ENCODE results near the gene TMEM135. TPM values are rescaled to one million over a fixed set of nuclear protein-coding genes. Genes with fewer than 3 reads are reported as not detected.
A peak's percentile ranks its signal among the peaks of the same experiment; 100 is the strongest.

TMEM135 gene
- total and polyA plus RNA-seq, 7 experiments from 2014 or later, result 3.4 to 26.8 (median 10.6) TPM

- DNase-seq (no peak), ATAC-seq (no peak)
- H3K4me3 Mint-ChIP-seq, result no peak overlapping the region
- ChIA-PET POLR2A (no interaction called here), CTCF (no interaction called here)
- Histone ChIP-seq H3K27ac (ENCODE audit: low read depth, low read length) (no peak overlapping the region), H3K27me3 (ENCODE audit: control insufficient read depth in 2 of 2, insufficient read depth in 2 of 2, low read length in 2 of 2) (no peaks in the 10 kb centered on the region), H3K36me3 (ENCODE audit: control insufficient read depth in 2 of 3, insufficient read depth in 3 of 3, low read length in 3 of 3) (peaks cover 0 to 4% (median 0%) of the 10 kb centered on the region in 3 experiments), H3K4me3 (ENCODE audit: low read length) (no peak overlapping the region), H3K9me3 (ENCODE audit: control insufficient read depth in 2 of 3, low read length in 3 of 3) (no peaks in the 10 kb centered on the region), H3K4me1 (ENCODE audit: control insufficient read depth in 2 of 2, insufficient read depth in 2 of 2, low read length in 2 of 2) (peaks cover 0 to 7% of the 10 kb centered on the region in 2 donors)
- H3K27ac Mint-ChIP-seq, result no peak overlapping the region
- intact Hi-C loops (cut with micrococcal nuclease), result no loop called here
- H3K9me3 Mint-ChIP-seq, result peaks cover 2 to 36% (median 6%) of the 10 kb centered on the region in 11 donors
- no peaks in the 10 kb centered on the region for H3K27me3 Mint-ChIP-seq
- H3K4me1 Mint-ChIP-seq, result peaks cover 0 to 11% (median 4%) of the 10 kb centered on the region in 7 donors
- H3K36me3 Mint-ChIP-seq, result peaks cover 12 to 62% (median 51%) of the 10 kb centered on the region in 5 donors
These were observed 137.1 kb downstream of the TMEM135 start for GRCh38 chr11:87174870-87175269.

- Mint-ChIP-seq H3K27ac (no peak overlapping the region), H3K4me1 (peaks cover 0 to 13% (median 5%) of the 10 kb centered on the region in 7 donors), H3K9me3 (peaks cover 0 to 30% (median 4%) of the 10 kb centered on the region in 11 donors), H3K27me3 (no peaks in the 10 kb centered on the region), H3K4me3 (no peak overlapping the region), H3K36me3 (peaks cover 18 to 65% (median 49%) of the 10 kb centered on the region in 5 donors)
- Histone ChIP-seq H3K4me1 (ENCODE audit: control insufficient read depth in 2 of 2, insufficient read depth in 2 of 2, low read length in 2 of 2) (peaks cover 0 to 7% of the 10 kb centered on the region in 2 donors), H3K4me3 (ENCODE audit: low read length) (no peak overlapping the region), H3K27me3 (ENCODE audit: control insufficient read depth in 2 of 2, insufficient read depth in 2 of 2, low read length in 2 of 2) (no peaks in the 10 kb centered on the region), H3K27ac (ENCODE audit: low read depth, low read length) (no peak overlapping the region), H3K9me3 (ENCODE audit: control insufficient read depth in 2 of 3, low read length in 3 of 3) (no peaks in the 10 kb centered on the region), H3K36me3 (ENCODE audit: control insufficient read depth in 2 of 3, insufficient read depth in 3 of 3, low read length in 3 of 3) (peaks cover 0 to 4% (median 0%) of the 10 kb centered on the region in 3 experiments)
- ATAC-seq (no peak), DNase-seq (no peak)
- POLR2A ChIA-PET, result no interaction called here
- CTCF ChIA-PET, result no interaction called here
- intact Hi-C loops (cut with micrococcal nuclease), result no loop called here
These were observed 138.3 kb downstream of the TMEM135 start for GRCh38 chr11:87176044-87176443.

GRCh38 chr11:87179621-87180020 is 141.9 kb downstream of the TMEM135 start:
- Mint-ChIP-seq H3K4me1 (peaks cover 0 to 17% (median 3%) of the 10 kb centered on the region in 7 donors), H3K36me3 (peaks cover 18 to 60% (median 59%) of the 10 kb centered on the region in 5 donors), H3K27ac (no peak overlapping the region), H3K4me3 (no peak overlapping the region), H3K27me3 (no peaks in the 10 kb centered on the region), H3K9me3 (peaks cover 0 to 30% (median 4%) of the 10 kb centered on the region in 11 donors)
- CTCF ChIA-PET, result no interaction called here
- no peaks in the 10 kb centered on the region for H3K27me3 ChIP-seq (ENCODE audit: control insufficient read depth in 2 of 2, insufficient read depth in 2 of 2, low read length in 2 of 2)
- peaks cover 0 to 4% (median 0%) of the 10 kb centered on the region in 3 experiments for H3K36me3 ChIP-seq (ENCODE audit: control insufficient read depth in 2 of 3, insufficient read depth in 3 of 3, low read length in 3 of 3)
- H3K27ac ChIP-seq (ENCODE audit: low read depth, low read length), result no peak overlapping the region
- H3K4me3 ChIP-seq (ENCODE audit: low read length), result no peak overlapping the region
- ATAC-seq (no peak), DNase-seq (no peak)
- intact Hi-C loops (cut with micrococcal nuclease), result no loop called here
- no peaks in the 10 kb centered on the region for H3K4me1 ChIP-seq (ENCODE audit: control insufficient read depth in 2 of 2, insufficient read depth in 2 of 2, low read length in 2 of 2)
- POLR2A ChIA-PET, result no interaction called here
- no peaks in the 10 kb centered on the region for H3K9me3 ChIP-seq (ENCODE audit: control insufficient read depth in 2 of 3, low read length in 3 of 3)

- Mint-ChIP-seq H3K36me3 (peaks cover 18 to 61% (median 60%) of the 10 kb centered on the region in 5 donors), H3K4me3 (no peak overlapping the region), H3K27me3 (no peaks in the 10 kb centered on the region), H3K27ac (peak overlapping the region in 1 of 9 donors; percentile 4), H3K9me3 (peaks cover 0 to 30% (median 4%) of the 10 kb centered on the region in 11 donors), H3K4me1 (peaks cover 0 to 17% (median 5%) of the 10 kb centered on the region in 7 donors)
- H3K27me3 ChIP-seq (ENCODE audit: control insufficient read depth in 2 of 2, insufficient read depth in 2 of 2, low read length in 2 of 2), result no peaks in the 10 kb centered on the region
- DNase-seq (no peak), ATAC-seq (no peak)
- ChIA-PET POLR2A (no interaction called here), CTCF (no interaction called here)
- H3K9me3 ChIP-seq (ENCODE audit: control insufficient read depth in 2 of 3, low read length in 3 of 3), result no peaks in the 10 kb centered on the region
- intact Hi-C loops (cut with micrococcal nuclease), result no loop called here
- peaks cover 0 to 4% (median 0%) of the 10 kb centered on the region in 3 experiments for H3K36me3 ChIP-seq (ENCODE audit: control insufficient read depth in 2 of 3, insufficient read depth in 3 of 3, low read length in 3 of 3)
- no peak overlapping the region for H3K4me3 ChIP-seq (ENCODE audit: low read length)
- H3K4me1 ChIP-seq (ENCODE audit: control insufficient read depth in 2 of 2, insufficient read depth in 2 of 2, low read length in 2 of 2), result no peaks in the 10 kb centered on the region
- no peak overlapping the region for H3K27ac ChIP-seq (ENCODE audit: low read depth, low read length)
These were observed 143.0 kb downstream of the TMEM135 start for GRCh38 chr11:87180742-87181141.

- intact Hi-C loops (cut with micrococcal nuclease), result no loop called here
- Mint-ChIP-seq H3K4me1 (peaks cover 0 to 17% (median 5%) of the 10 kb centered on the region in 7 donors), H3K27ac (peak overlapping the region in 1 of 9 donors; percentile 4), H3K9me3 (peaks cover 0 to 30% (median 4%) of the 10 kb centered on the region in 11 donors), H3K27me3 (no peaks in the 10 kb centered on the region), H3K4me3 (no peak overlapping the region), H3K36me3 (peaks cover 18 to 61% (median 58%) of the 10 kb centered on the region in 5 donors)
- ATAC-seq, result no peak
- Histone ChIP-seq H3K9me3 (ENCODE audit: control insufficient read depth in 2 of 3, low read length in 3 of 3) (no peaks in the 10 kb centered on the region), H3K36me3 (ENCODE audit: control insufficient read depth in 2 of 3, insufficient read depth in 3 of 3, low read length in 3 of 3) (peaks cover 0 to 4% (median 0%) of the 10 kb centered on the region in 3 experiments), H3K27me3 (ENCODE audit: control insufficient read depth in 2 of 2, insufficient read depth in 2 of 2, low read length in 2 of 2) (no peaks in the 10 kb centered on the region), H3K4me1 (ENCODE audit: control insufficient read depth in 2 of 2, insufficient read depth in 2 of 2, low read length in 2 of 2) (no peaks in the 10 kb centered on the region), H3K27ac (ENCODE audit: low read depth, low read length) (no peak overlapping the region), H3K4me3 (ENCODE audit: low read length) (no peak overlapping the region)
- DNase-seq, result no peak
- CTCF ChIA-PET, result no interaction called here
- POLR2A ChIA-PET, result no interaction called here
These were observed 143.4 kb downstream of the TMEM135 start for GRCh38 chr11:87181143-87181542.

GRCh38 chr11:87185228-87185627 is 147.5 kb downstream of the TMEM135 start:
- ATAC-seq (no peak), DNase-seq (no peak)
- no peaks in the 10 kb centered on the region for H3K36me3 ChIP-seq (ENCODE audit: control insufficient read depth in 2 of 3, insufficient read depth in 3 of 3, low read length in 3 of 3)
- no peak overlapping the region for H3K27ac ChIP-seq (ENCODE audit: low read depth, low read length)
- ChIA-PET POLR2A (no interaction called here), CTCF (no interaction called here)
- H3K27me3 ChIP-seq (ENCODE audit: control insufficient read depth in 2 of 2, insufficient read depth in 2 of 2, low read length in 2 of 2), result no peaks in the 10 kb centered on the region
- no peaks in the 10 kb centered on the region for H3K9me3 ChIP-seq (ENCODE audit: control insufficient read depth in 2 of 3, low read length in 3 of 3)
- Mint-ChIP-seq H3K4me1 (peaks cover 0 to 9% (median 5%) of the 10 kb centered on the region in 7 donors), H3K27me3 (no peaks in the 10 kb centered on the region), H3K4me3 (no peak overlapping the region), H3K9me3 (peaks cover 0 to 2% (median 0%) of the 10 kb centered on the region in 11 donors), H3K36me3 (peaks cover 2 to 35% (median 20%) of the 10 kb centered on the region in 5 donors), H3K27ac (no peak overlapping the region)
- intact Hi-C loops (cut with micrococcal nuclease), result no loop called here
- H3K4me3 ChIP-seq (ENCODE audit: low read length), result no peak overlapping the region
- H3K4me1 ChIP-seq (ENCODE audit: control insufficient read depth in 2 of 2, insufficient read depth in 2 of 2, low read length in 2 of 2), result no peaks in the 10 kb centered on the region

- Mint-ChIP-seq H3K27ac (no peak overlapping the region), H3K27me3 (no peaks in the 10 kb centered on the region), H3K9me3 (no peaks in the 10 kb centered on the region), H3K4me3 (no peak overlapping the region), H3K36me3 (peaks cover 0 to 28% (median 9%) of the 10 kb centered on the region in 5 donors), H3K4me1 (peaks cover 0 to 5% (median 2%) of the 10 kb centered on the region in 7 donors)
- H3K27me3 ChIP-seq (ENCODE audit: control insufficient read depth in 2 of 2, insufficient read depth in 2 of 2, low read length in 2 of 2), result no peaks in the 10 kb centered on the region
- no peak overlapping the region for H3K4me3 ChIP-seq (ENCODE audit: low read length)
- CTCF ChIA-PET, result interaction anchor here (0.6 kb wide), 1 partner anchor 76 kb away, joined by 4 read pairs; no protein-coding TSS in a partner anchor
- no peak overlapping the region for H3K27ac ChIP-seq (ENCODE audit: low read depth, low read length)
- H3K4me1 ChIP-seq (ENCODE audit: control insufficient read depth in 2 of 2, insufficient read depth in 2 of 2, low read length in 2 of 2), result no peaks in the 10 kb centered on the region
- DNase-seq, result no peak
- intact Hi-C loops (cut with micrococcal nuclease), result no loop called here
- no peaks in the 10 kb centered on the region for H3K36me3 ChIP-seq (ENCODE audit: control insufficient read depth in 2 of 3, insufficient read depth in 3 of 3, low read length in 3 of 3)
- H3K9me3 ChIP-seq (ENCODE audit: control insufficient read depth in 2 of 3, low read length in 3 of 3), result no peaks in the 10 kb centered on the region
- no peak for ATAC-seq
- POLR2A ChIA-PET, result no interaction called here
These were observed 149.3 kb downstream of the TMEM135 start for GRCh38 chr11:87187076-87187475.
